ENCODE measurements around the gene ATG9A. TPM values are rescaled to one million over a fixed set of nuclear protein-coding genes. Genes with fewer than 3 reads are reported as not detected.

The ATG9A gene
- total and polyA plus RNA-seq, 2 donors (not counting 3 experiments of a cell fraction or from before 2014, with no cell fraction given), result 65.5 to 95.0 TPM

DNA sequence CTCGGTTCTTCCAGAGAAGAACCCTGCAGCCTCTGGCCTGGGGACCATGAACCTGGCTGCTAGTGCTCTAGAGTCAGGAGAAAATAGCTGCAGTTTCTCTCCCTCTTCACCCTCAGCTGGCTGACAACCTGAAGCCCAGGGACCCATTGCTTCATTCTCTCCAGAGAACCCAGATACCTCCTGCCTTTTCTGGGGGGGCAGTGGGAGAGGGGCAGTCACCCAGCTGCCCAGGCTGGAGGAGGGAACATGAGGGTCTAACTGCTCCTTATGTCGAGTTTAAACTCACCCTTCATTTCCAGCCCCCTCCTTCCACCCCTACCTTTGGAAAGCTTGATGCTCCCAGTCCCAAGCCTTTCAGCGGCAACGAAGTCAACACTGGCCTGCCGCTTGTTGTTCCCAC, 30.5 kb downstream of the ATG9A start:
- BruUV-seq (replicated peaks), result no TSS peak
- POLR2A ChIA-PET, result no interaction called here

DNA sequence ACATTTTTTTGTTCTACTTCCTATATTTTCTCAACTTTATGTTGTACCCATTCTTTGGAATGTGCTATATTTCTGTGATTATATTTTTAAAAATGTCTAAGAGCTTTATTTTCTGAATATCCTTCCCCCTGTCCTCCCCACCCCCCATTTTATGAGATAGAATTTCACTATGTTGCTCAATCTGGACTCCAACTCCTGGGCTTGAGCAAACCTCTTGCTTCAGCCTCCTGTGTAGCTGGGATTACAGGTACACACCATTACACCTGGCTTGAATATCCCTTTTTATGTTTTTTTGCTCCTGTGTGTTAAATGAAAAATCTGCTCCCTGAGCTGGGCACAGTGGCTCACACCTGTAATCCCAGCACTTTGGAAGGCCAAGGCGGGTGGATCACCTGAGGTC, 32.0 kb downstream of the ATG9A start:
- Histone ChIP-seq H3K4me1 (ENCODE audit: control insufficient read depth, extremely low read depth, insufficient read depth, low read length) (no peaks in the 10 kb centered on the region), H3K9ac (replicated peaks; ENCODE audit: extremely low read depth, insufficient read depth, low read length) (no peak overlapping the region), H3K4me3 (replicated peaks in 1 of 3; ENCODE audit: insufficient read depth in 1 of 3, low read depth in 1 of 3, low read length in 3 of 3) (no peak overlapping the region), H3K9me1 (replicated peaks; ENCODE audit: control insufficient read depth, extremely low read depth, insufficient read depth, low read length) (no peaks in the 10 kb centered on the region), H3K27ac (ENCODE audit: insufficient read depth, low read depth, low read length) (no peak overlapping the region), H4K20me1 (replicated peaks; ENCODE audit: control insufficient read depth, extremely low read depth, insufficient read depth, low read length) (no peaks in the 10 kb centered on the region), H3K27me3 (ENCODE audit: control insufficient read depth in 2 of 2, insufficient read depth in 2 of 2, low read length in 2 of 2) (peaks cover 2 to 5% of the 10 kb centered on the region in 2 experiments), H2AFZ (ENCODE audit: low read depth, low read length) (no peak overlapping the region), H3K36me3 (ENCODE audit: control insufficient read depth in 2 of 2, extremely low read depth in 1 of 2, insufficient read depth in 2 of 2, low read length in 2 of 2) (no peaks in the 10 kb centered on the region), H3K79me2 (ENCODE audit: control insufficient read depth, insufficient read depth, low read length) (no peaks in the 10 kb centered on the region), H3K4me2 (ENCODE audit: insufficient read depth, low read length) (no peak overlapping the region), H3K9me3 (replicated peaks; ENCODE audit: control insufficient read depth, insufficient read depth, low read length) (no peaks in the 10 kb centered on the region)
- intact Hi-C loops (cut with micrococcal nuclease), result no loop called here
- POLR2A ChIA-PET, result no interaction called here
- no TSS peak for BruUV-seq (replicated peaks)
- dilution Hi-C loops (cut with MboI; ENCODE audit: extremely low pct_ligation_motif_present, low sequenced_read_pairs), result no loop called here
- DNase-seq (ENCODE audit: low read depth, low spot score) (no peak), FAIRE-seq (no peak)
- CTCF ChIA-PET, result interaction anchor here (1.1 to 1.7 kb wide), 3 partner anchors 9 to 168 kb away, joined by 3 to 6 read pairs (median 3); no protein-coding TSS in a partner anchor
- TF ChIP-seq POLR2A (IDR thresholded peaks at IDR 0.05; ENCODE audit: low read depth, low read length) (no peak), JUN (IDR thresholded peaks at IDR 0.05; ENCODE audit: borderline replicate concordance, insufficient read depth, insufficient read length, low read depth) (no peak), GATA2 (IDR thresholded peaks at IDR 0.05; ENCODE audit: insufficient read depth, insufficient read length, low read depth, low read length) (no peak), POLR2AphosphoS5 (IDR thresholded peaks at IDR 0.05; ENCODE audit: insufficient read depth, low read depth, low read length) (no peak), MYC (IDR thresholded peaks at IDR 0.05; ENCODE audit: low read depth, low read length) (no peak), FOS (IDR thresholded peaks at IDR 0.05; ENCODE audit: borderline replicate concordance, insufficient read depth, low read length) (no peak), EZH2 (IDR thresholded peaks at IDR 0.05; ENCODE audit: borderline replicate concordance, low read depth, low read length, severe bottlenecking) (no peak)
- TF ChIP-seq, protein P1, sequence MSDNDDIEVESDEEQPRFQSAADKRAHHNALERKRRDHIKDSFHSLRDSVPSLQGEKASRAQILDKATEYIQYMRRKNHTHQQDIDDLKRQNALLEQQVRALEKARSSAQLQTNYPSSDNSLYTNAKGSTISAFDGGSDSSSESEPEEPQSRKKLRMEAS (IDR thresholded peaks at IDR 0.05; ENCODE audit: insufficient read depth, insufficient read length), result no peak
- TF ChIP-seq, protein P2, sequence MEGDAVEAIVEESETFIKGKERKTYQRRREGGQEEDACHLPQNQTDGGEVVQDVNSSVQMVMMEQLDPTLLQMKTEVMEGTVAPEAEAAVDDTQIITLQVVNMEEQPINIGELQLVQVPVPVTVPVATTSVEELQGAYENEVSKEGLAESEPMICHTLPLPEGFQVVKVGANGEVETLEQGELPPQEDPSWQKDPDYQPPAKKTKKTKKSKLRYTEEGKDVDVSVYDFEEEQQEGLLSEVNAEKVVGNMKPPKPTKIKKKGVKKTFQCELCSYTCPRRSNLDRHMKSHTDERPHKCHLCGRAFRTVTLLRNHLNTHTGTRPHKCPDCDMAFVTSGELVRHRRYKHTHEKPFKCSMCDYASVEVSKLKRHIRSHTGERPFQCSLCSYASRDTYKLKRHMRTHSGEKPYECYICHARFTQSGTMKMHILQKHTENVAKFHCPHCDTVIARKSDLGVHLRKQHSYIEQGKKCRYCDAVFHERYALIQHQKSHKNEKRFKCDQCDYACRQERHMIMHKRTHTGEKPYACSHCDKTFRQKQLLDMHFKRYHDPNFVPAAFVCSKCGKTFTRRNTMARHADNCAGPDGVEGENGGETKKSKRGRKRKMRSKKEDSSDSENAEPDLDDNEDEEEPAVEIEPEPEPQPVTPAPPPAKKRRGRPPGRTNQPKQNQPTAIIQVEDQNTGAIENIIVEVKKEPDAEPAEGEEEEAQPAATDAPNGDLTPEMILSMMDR (IDR thresholded peaks at IDR 0.05; ENCODE audit: extremely low read depth in 1 of 2, insufficient read depth in 1 of 2, low read depth in 1 of 2, low read length in 2 of 2), result no peak

More for the DNA sequence above, 30.5 kb downstream of the ATG9A start:
- FAIRE-seq (no peak), DNase-seq (ENCODE audit: low read depth, low spot score) (no peak)
- Histone ChIP-seq H3K27me3 (ENCODE audit: control insufficient read depth in 2 of 2, insufficient read depth in 2 of 2, low read length in 2 of 2) (peaks cover 2 to 5% of the 10 kb centered on the region in 2 experiments), H3K27ac (ENCODE audit: insufficient read depth, low read depth, low read length) (no peak overlapping the region), H3K9me3 (replicated peaks; ENCODE audit: control insufficient read depth, insufficient read depth, low read length) (no peaks in the 10 kb centered on the region), H3K4me2 (ENCODE audit: insufficient read depth, low read length) (no peak overlapping the region), H3K79me2 (ENCODE audit: control insufficient read depth, insufficient read depth, low read length) (no peaks in the 10 kb centered on the region), H3K4me3 (replicated peaks in 1 of 3; ENCODE audit: insufficient read depth in 1 of 3, low read depth in 1 of 3, low read length in 3 of 3) (no peak overlapping the region), H4K20me1 (replicated peaks; ENCODE audit: control insufficient read depth, extremely low read depth, insufficient read depth, low read length) (no peaks in the 10 kb centered on the region), H3K4me1 (ENCODE audit: control insufficient read depth, extremely low read depth, insufficient read depth, low read length) (no peaks in the 10 kb centered on the region), H3K36me3 (ENCODE audit: control insufficient read depth in 2 of 2, extremely low read depth in 1 of 2, insufficient read depth in 2 of 2, low read length in 2 of 2) (no peaks in the 10 kb centered on the region), H3K9me1 (replicated peaks; ENCODE audit: control insufficient read depth, extremely low read depth, insufficient read depth, low read length) (no peaks in the 10 kb centered on the region), H3K9ac (replicated peaks; ENCODE audit: extremely low read depth, insufficient read depth, low read length) (no peak overlapping the region), H2AFZ (ENCODE audit: low read depth, low read length) (no peak overlapping the region)
- intact Hi-C loops (cut with micrococcal nuclease), result no loop called here
- dilution Hi-C loops (cut with MboI; ENCODE audit: extremely low pct_ligation_motif_present, low sequenced_read_pairs), result no loop called here
- CTCF ChIA-PET, result interaction anchor here (1.5 kb wide), 1 partner anchor 9 kb away, joined by 6 read pairs; no protein-coding TSS in a partner anchor
- TF ChIP-seq JUN (IDR thresholded peaks at IDR 0.05; ENCODE audit: borderline replicate concordance, insufficient read depth, insufficient read length, low read depth) (no peak), FOS (IDR thresholded peaks at IDR 0.05; ENCODE audit: borderline replicate concordance, insufficient read depth, low read length) (no peak), EZH2 (IDR thresholded peaks at IDR 0.05; ENCODE audit: borderline replicate concordance, low read depth, low read length, severe bottlenecking) (no peak), POLR2A (IDR thresholded peaks at IDR 0.05; ENCODE audit: low read depth, low read length) (no peak)
- TF ChIP-seq, protein P2 (IDR thresholded peaks at IDR 0.05; ENCODE audit: extremely low read depth in 1 of 2, insufficient read depth in 1 of 2, low read depth in 1 of 2, low read length in 2 of 2), result no peak

All from endothelial cell of umbilical vein (primary cell).